CD4-positive, CD25-positive, alpha-beta regulatory T cell (primary cell): Measurements from ENCODE around the gene RNF17. TPM values are rescaled to one million over a fixed set of nuclear protein-coding genes. Genes with fewer than 3 reads are reported as not detected.

Source experiments
- ATAC-seq, 2 donors: fragments of 150-1000 bp; cut with Tn5 transposase; one replicate each; pipeline ENCODE4 v1.10.0; 2021; ENCODE audit warnings: low read depth in 2 of 2, moderate number of reproducible peaks in 2 of 2, moderate library complexity in 1 of 2
- DNase-seq, 3 donors: peaks; one replicate each; pipeline versions ENCODE4 v3.0.0 to v3.0.0-alpha.2; 2012 to 2022; ENCODE audit warnings: mixed read lengths in 1 of 3
- H3K27ac ChIP-seq: one replicate; pipeline ENCODE4 v1.7.0; 2013; ENCODE audit warnings: mild to moderate bottlenecking, low read length; ENCODE audit not compliant: insufficient read depth, poor library complexity, severe bottlenecking
- H3K27me3 ChIP-seq: one replicate; pipeline ENCODE4 v1.7.0; 2013; ENCODE audit warnings: low read length; ENCODE audit not compliant: control insufficient read depth, insufficient read depth
- H3K36me3 ChIP-seq: one replicate; pipeline ENCODE4 v1.7.0; 2013; ENCODE audit warnings: mild to moderate bottlenecking, low read length, moderate library complexity; ENCODE audit not compliant: control insufficient read depth, insufficient read depth
- H3K4me1 ChIP-seq: 2 replicates; pipeline ENCODE4 v1.7.0; 2013; ENCODE audit warnings: mild to moderate bottlenecking, low read length; ENCODE audit not compliant: insufficient read depth, control insufficient read depth, poor library complexity, severe bottlenecking
- H3K4me3 ChIP-seq: one replicate; pipeline ENCODE4 v1.7.0; 2013; ENCODE audit warnings: low read depth, mild to moderate bottlenecking, low read length, moderate library complexity
- H3K9me3 ChIP-seq, 2 experiments: 1 replicate in 1 of 2; 2 replicates in 1 of 2; pipeline ENCODE4 v1.7.0; 2013; ENCODE audit warnings: low read length in 2 of 2, mild to moderate bottlenecking in 1 of 2, moderate library complexity in 1 of 2; ENCODE audit not compliant: control insufficient read depth in 2 of 2
- H3K27ac Mint-ChIP-seq, 3 donors: one replicate each; pipeline ENCODE4 v1.8.0; 2020 to 2022; ENCODE audit warnings: mild to moderate bottlenecking in 3 of 3, mixed read lengths in 3 of 3, moderate library complexity in 2 of 3
- H3K27me3 Mint-ChIP-seq: one replicate; pipeline ENCODE4 v1.8.0; 2022; ENCODE audit warnings: mild to moderate bottlenecking, mixed read lengths
- H3K36me3 Mint-ChIP-seq: one replicate; pipeline ENCODE4 v1.8.0; 2020; ENCODE audit warnings: mixed read lengths
- H3K4me1 Mint-ChIP-seq, 4 donors: one replicate each; pipeline ENCODE4 v1.8.0; 2020 to 2022; ENCODE audit warnings: mixed read lengths in 4 of 4, mild to moderate bottlenecking in 1 of 4
- H3K4me3 Mint-ChIP-seq, 4 donors: one replicate each; pipeline ENCODE4 v1.8.0; 2020 to 2022; ENCODE audit warnings: mild to moderate bottlenecking in 4 of 4, mixed read lengths in 4 of 4, moderate library complexity in 3 of 4
- H3K9me3 Mint-ChIP-seq, 7 donors: one replicate each; pipeline ENCODE4 v1.8.0; 2020 to 2022; ENCODE audit warnings: mixed read lengths in 7 of 7, mild to moderate bottlenecking in 3 of 7, moderate library complexity in 2 of 7
- polyA plus RNA-seq, 4 donors: library from polyadenylated mRNA; unstranded; fragments of 300-500 nt; fragmentation: Illumina TruSeq; gene quantifications; one replicate each; pipeline ENCODE4 v1.2.3, GENCODE V29; 2021
- total RNA-seq: library from RNA; stranded (reverse); gene quantifications from one replicate; pipeline ENCODE4 v1.2.3, GENCODE V29; 2022

Gene RNF17
- total and polyA plus RNA-seq, 5 donors from 2014 or later, result 0.14 to 0.44 (median 0.28) TPM; not detected in 2

GRCh38 chr13:24738366-24738847 is 25.6 kb upstream of the RNF17 start:
- no peak for ATAC-seq
- Mint-ChIP-seq H3K27me3 (peaks cover 5% of the 10 kb centered on the region), H3K27ac (no peak overlapping the region), H3K4me3 (no peak overlapping the region), H3K36me3 (no peaks in the 10 kb centered on the region), H3K9me3 (no peaks in the 10 kb centered on the region), H3K4me1 (no peaks in the 10 kb centered on the region)
- H3K27me3 ChIP-seq, result no peaks in the 10 kb centered on the region
- no peak overlapping the region for H3K27ac ChIP-seq
- H3K9me3 ChIP-seq, result no peaks in the 10 kb centered on the region
- H3K36me3 ChIP-seq, result no peaks in the 10 kb centered on the region
- H3K4me3 ChIP-seq, result no peak overlapping the region
- no peaks in the 10 kb centered on the region for H3K4me1 ChIP-seq
- no peak for DNase-seq

- Histone ChIP-seq H3K36me3 (no peaks in the 10 kb centered on the region), H3K4me3 (no peak overlapping the region), H3K9me3 (no peaks in the 10 kb centered on the region), H3K4me1 (no peaks in the 10 kb centered on the region), H3K27ac (no peak overlapping the region), H3K27me3 (no peaks in the 10 kb centered on the region)
- Mint-ChIP-seq H3K27me3 (peaks cover 13% of the 10 kb centered on the region), H3K27ac (no peak overlapping the region), H3K36me3 (no peaks in the 10 kb centered on the region), H3K4me1 (peaks cover 0 to under 1% (median 0%) of the 10 kb centered on the region in 4 donors), H3K4me3 (no peak overlapping the region), H3K9me3 (no peaks in the 10 kb centered on the region)
- ATAC-seq (no peak), DNase-seq (no peak)
Measured at GRCh38 chr13:24740014-24740890, 23.7 kb upstream of the RNF17 start.

GRCh38 chr13:24741016-24741662 is 22.8 kb upstream of the RNF17 start:
- Mint-ChIP-seq H3K4me3 (no peak overlapping the region), H3K36me3 (no peaks in the 10 kb centered on the region), H3K4me1 (peaks cover 0 to 3% (median 0%) of the 10 kb centered on the region in 4 donors), H3K9me3 (no peaks in the 10 kb centered on the region), H3K27me3 (peaks cover 15% of the 10 kb centered on the region), H3K27ac (no peak overlapping the region)
- Histone ChIP-seq H3K4me3 (no peak overlapping the region), H3K27me3 (no peaks in the 10 kb centered on the region), H3K36me3 (no peaks in the 10 kb centered on the region), H3K27ac (no peak overlapping the region), H3K4me1 (no peaks in the 10 kb centered on the region), H3K9me3 (no peaks in the 10 kb centered on the region)
- ATAC-seq (no peak), DNase-seq (no peak)

GRCh38 chr13:24741791-24742190 is 22.2 kb upstream of the RNF17 start:
- H3K4me3 Mint-ChIP-seq, result no peak overlapping the region
- H3K27ac Mint-ChIP-seq, result no peak overlapping the region
- H3K9me3 Mint-ChIP-seq, result no peaks in the 10 kb centered on the region
- H3K36me3 ChIP-seq, result no peaks in the 10 kb centered on the region
- no peak overlapping the region for H3K4me3 ChIP-seq
- no peaks in the 10 kb centered on the region for H3K9me3 ChIP-seq
- H3K27me3 Mint-ChIP-seq, result peaks cover 15% of the 10 kb centered on the region
- peaks cover 0 to 6% (median 0%) of the 10 kb centered on the region in 4 donors for H3K4me1 Mint-ChIP-seq
- H3K27me3 ChIP-seq, result no peaks in the 10 kb centered on the region
- no peak overlapping the region for H3K27ac ChIP-seq
- H3K4me1 ChIP-seq, result no peaks in the 10 kb centered on the region
- no peak for DNase-seq
- H3K36me3 Mint-ChIP-seq, result no peaks in the 10 kb centered on the region
- ATAC-seq, result no peak

GRCh38 chr13:24742294-24742693 is 21.7 kb upstream of the RNF17 start:
- Mint-ChIP-seq H3K27ac (no peak overlapping the region), H3K4me3 (no peak overlapping the region), H3K4me1 (peaks cover 0 to 11% (median 3%) of the 10 kb centered on the region in 4 donors), H3K36me3 (no peaks in the 10 kb centered on the region), H3K9me3 (no peaks in the 10 kb centered on the region), H3K27me3 (peaks cover 20% of the 10 kb centered on the region)
- ATAC-seq (no peak), DNase-seq (no peak)
- no peak overlapping the region for H3K27ac ChIP-seq
- H3K27me3 ChIP-seq, result no peaks in the 10 kb centered on the region
- H3K36me3 ChIP-seq, result no peaks in the 10 kb centered on the region
- no peak overlapping the region for H3K4me3 ChIP-seq
- no peaks in the 10 kb centered on the region for H3K9me3 ChIP-seq
- H3K4me1 ChIP-seq, result peaks cover 2% of the 10 kb centered on the region

GRCh38 chr13:24742977-24743376 is 21.0 kb upstream of the RNF17 start:
- Mint-ChIP-seq H3K4me3 (no peak overlapping the region), H3K27me3 (peaks cover 24% of the 10 kb centered on the region), H3K36me3 (no peaks in the 10 kb centered on the region), H3K4me1 (peaks cover 0 to 14% (median 5%) of the 10 kb centered on the region in 4 donors), H3K27ac (no peak overlapping the region), H3K9me3 (no peaks in the 10 kb centered on the region)
- Histone ChIP-seq H3K27ac (no peak overlapping the region), H3K36me3 (no peaks in the 10 kb centered on the region), H3K9me3 (no peaks in the 10 kb centered on the region), H3K4me3 (no peak overlapping the region), H3K27me3 (peaks cover under 1% of the 10 kb centered on the region), H3K4me1 (peaks cover 9% of the 10 kb centered on the region)
- DNase-seq (no peak), ATAC-seq (no peak)

GRCh38 chr13:24744247-24744646 is 19.7 kb upstream of the RNF17 start:
- H3K4me3 ChIP-seq, result no peak overlapping the region
- Mint-ChIP-seq H3K4me3 (no peak overlapping the region), H3K27me3 (peaks cover 33% of the 10 kb centered on the region), H3K27ac (no peak overlapping the region), H3K9me3 (no peaks in the 10 kb centered on the region), H3K4me1 (peaks cover 0 to 16% (median 5%) of the 10 kb centered on the region in 4 donors), H3K36me3 (no peaks in the 10 kb centered on the region)
- H3K9me3 ChIP-seq, result no peaks in the 10 kb centered on the region
- ATAC-seq, result no peak
- H3K27ac ChIP-seq, result no peak overlapping the region
- no peak for DNase-seq
- peaks cover 9% of the 10 kb centered on the region for H3K4me1 ChIP-seq
- peaks cover 5% of the 10 kb centered on the region for H3K27me3 ChIP-seq
- H3K36me3 ChIP-seq, result no peaks in the 10 kb centered on the region
